ENCODE measurements around the gene PPM1E.
A peak's percentile ranks its signal among the peaks of the same experiment; 100 is the strongest.

The PPM1E gene

DNA sequence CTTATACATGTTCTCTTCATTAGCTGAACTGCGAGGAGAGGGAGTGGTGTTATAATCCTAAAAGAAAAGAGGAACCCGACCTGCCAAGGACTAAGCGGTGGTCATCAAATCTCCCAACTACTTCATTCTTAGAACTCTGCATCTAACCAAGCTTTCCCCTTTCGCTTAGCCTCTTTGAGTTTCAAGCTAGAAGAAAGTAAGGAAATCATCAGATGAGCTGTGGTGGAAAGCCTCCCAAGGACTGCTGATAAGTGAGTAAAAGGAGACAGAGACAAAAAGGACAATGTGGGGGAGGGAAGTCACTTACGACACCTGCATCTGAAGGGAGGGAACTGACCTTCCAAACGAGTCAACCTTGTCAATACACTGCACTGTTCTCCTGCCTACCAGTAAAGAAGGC, 229.7 kb downstream of the PPM1E start:
- ATAC-seq (replicated peaks) = no peak
- Mint-ChIP-seq H3K9me3 (no peaks in the 10 kb centered on the region), H3K4me3 (no peak overlapping the region), H3K4me1 (ENCODE audit: low read depth in 2 of 2) (no peaks in the 10 kb centered on the region), H3K27me3 (no peaks in the 10 kb centered on the region), H3K27ac (no peak overlapping the region), H3K36me3 (ENCODE audit: insufficient read depth) (no peaks in the 10 kb centered on the region)
- DNase-seq = no peak

DNA sequence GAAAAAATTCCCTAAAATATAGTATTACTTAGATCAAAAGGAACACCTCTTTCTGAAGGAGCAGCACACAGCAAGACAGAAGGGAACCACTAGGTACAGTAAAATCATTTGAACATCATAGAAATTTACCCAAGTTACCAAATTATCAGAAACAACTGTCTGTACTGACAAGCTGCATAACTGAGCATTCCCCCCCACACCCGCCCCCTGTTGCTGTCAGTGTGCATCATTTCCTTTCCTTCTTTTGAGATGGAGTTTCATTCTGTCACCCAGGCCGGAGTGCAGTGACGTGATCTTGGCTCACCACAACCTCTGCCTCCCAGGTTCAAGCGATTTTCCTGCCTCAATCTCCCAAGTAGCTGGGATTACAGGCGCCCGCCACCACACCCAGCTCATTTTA, 230.3 kb downstream of the PPM1E start:
- no peaks in the 10 kb centered on the region for H3K27me3 Mint-ChIP-seq
- no peaks in the 10 kb centered on the region for H3K9me3 Mint-ChIP-seq
- DNase-seq (no peak), ATAC-seq (replicated peaks) (no peak)
- no peaks in the 10 kb centered on the region for H3K4me1 Mint-ChIP-seq (ENCODE audit: low read depth in 2 of 2)
- H3K27ac Mint-ChIP-seq = no peak overlapping the region
- H3K4me3 Mint-ChIP-seq = no peak overlapping the region
- H3K36me3 Mint-ChIP-seq (ENCODE audit: insufficient read depth) = no peaks in the 10 kb centered on the region

DNA sequence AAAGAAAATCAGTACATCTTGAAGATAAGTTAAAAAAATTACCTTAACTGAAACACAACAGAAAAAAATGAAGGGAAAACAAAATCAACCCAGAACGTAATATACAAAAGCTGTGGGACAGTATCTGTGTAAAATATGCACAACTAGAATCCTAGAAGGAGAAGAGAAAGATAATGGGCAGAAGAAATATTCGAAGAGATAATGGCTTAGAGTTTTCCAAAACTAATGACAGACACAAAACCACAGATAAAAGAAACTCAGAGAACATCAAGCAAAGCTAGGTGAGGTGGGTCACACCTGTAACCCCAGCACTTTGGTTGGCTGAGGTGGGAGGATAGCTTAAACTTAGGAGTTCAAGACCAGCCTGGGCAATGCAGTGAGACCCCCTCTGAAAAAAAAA, 234.0 kb downstream of the PPM1E start:
- H3K27ac Mint-ChIP-seq = no peak overlapping the region
- H3K4me3 Mint-ChIP-seq = no peak overlapping the region

DNA sequence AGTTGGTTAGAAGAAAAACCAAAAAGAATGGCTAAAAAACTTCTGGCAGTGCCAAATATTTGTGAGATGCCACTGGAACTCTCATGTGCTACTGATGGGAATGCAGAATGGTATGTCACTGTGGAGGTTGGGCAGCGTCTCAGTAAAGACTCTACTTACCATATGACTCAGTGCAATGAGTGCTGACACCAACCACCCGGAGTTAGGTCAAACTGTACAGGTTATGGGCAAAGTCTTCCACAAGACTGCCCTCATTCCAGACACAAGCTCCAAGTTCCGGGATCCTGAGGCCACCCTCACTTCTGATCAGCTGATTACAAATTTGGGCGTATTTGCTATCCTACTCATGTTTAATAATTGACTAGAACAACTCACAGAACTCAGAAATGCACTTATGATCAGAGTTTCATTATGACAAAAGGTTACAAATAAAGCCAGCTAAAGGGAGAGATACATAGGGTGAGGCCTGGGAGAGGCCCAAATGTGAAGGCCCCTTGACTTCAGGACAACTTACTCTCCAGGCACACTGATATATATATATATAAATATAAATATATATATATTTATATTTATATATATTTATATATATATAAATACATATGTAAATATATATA, 236.2 kb downstream of the PPM1E start:
- Mint-ChIP-seq H3K27me3 (no peaks in the 10 kb centered on the region), H3K4me3 (no peak overlapping the region), H3K27ac (no peak overlapping the region), H3K9me3 (no peaks in the 10 kb centered on the region), H3K36me3 (ENCODE audit: insufficient read depth) (peaks cover 3% of the 10 kb centered on the region), H3K4me1 (ENCODE audit: low read depth in 2 of 2) (no peaks in the 10 kb centered on the region)
- DNase-seq (no peak), ATAC-seq (replicated peaks) (no peak)

More for the DNA sequence above, 234.0 kb downstream of the PPM1E start:
- peaks cover 3% of the 10 kb centered on the region for H3K36me3 Mint-ChIP-seq (ENCODE audit: insufficient read depth)
- no peaks in the 10 kb centered on the region for H3K9me3 Mint-ChIP-seq
- ATAC-seq (replicated peaks) (no peak), DNase-seq (no peak)
- no peaks in the 10 kb centered on the region for H3K4me1 Mint-ChIP-seq (ENCODE audit: low read depth in 2 of 2)
- H3K27me3 Mint-ChIP-seq = no peaks in the 10 kb centered on the region

DNA sequence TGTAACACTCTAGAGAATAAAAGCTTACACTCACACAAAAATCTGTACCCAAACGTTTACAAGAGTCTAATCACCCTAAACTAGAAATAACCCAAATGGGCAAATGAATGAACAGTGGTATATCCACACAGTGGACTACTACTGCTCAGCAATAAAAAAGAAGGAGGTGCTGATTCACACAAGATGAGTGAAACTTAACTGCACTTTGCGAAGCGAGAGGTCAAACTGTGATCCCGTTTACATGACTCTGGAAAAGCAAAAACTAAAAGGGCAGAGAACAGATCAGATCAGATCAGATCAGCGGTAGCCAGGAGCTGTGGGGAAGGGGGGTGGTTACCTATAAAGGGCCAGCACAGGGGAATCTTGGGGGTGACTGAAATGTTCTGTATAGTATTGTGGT, 237.7 kb downstream of the PPM1E start:
- Mint-ChIP-seq H3K4me3 (no peak overlapping the region), H3K9me3 (no peaks in the 10 kb centered on the region), H3K4me1 (ENCODE audit: low read depth in 2 of 2) (no peaks in the 10 kb centered on the region), H3K27me3 (no peaks in the 10 kb centered on the region), H3K36me3 (ENCODE audit: insufficient read depth) (peaks cover 8% of the 10 kb centered on the region), H3K27ac (no peak overlapping the region)
- DNase-seq (no peak), ATAC-seq (replicated peaks) (no peak)

DNA sequence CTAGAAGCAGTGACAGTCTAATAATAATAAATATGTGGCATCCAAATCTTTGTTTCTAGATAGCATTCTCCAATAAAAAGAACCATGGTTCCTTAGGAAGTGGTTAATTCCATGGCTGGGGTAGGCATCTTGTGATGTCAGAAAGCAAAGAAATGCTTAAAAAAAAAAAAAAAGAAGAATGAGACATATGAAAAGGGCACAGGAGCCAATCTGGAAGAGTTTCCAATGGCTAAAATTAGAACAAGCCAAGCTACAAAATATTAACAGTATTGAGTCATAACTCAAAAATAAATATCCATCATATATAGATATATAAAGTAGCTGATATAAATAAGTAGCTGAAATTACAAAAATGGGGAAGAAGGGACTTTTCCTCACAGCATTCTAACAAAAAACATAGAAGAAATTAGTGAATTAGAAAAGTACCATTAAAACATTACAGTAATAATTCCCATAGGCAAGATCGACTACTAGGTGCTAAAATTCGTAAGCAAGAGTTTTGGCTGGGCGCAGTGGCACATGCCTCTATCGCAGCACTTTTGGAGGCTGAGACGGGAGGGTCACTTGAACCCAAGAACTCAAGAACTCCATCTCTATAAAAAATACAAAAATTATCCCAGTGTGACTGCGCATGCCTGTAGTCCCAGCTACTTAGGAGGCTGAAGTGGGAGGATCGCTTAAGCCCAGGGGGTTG, 239.7 kb downstream of the PPM1E start:
- DNase-seq = no peak
- no peak overlapping the region for H3K4me3 Mint-ChIP-seq
- H3K9me3 Mint-ChIP-seq = no peaks in the 10 kb centered on the region
- no peak for ATAC-seq (replicated peaks)
- H3K27me3 Mint-ChIP-seq = no peaks in the 10 kb centered on the region
- no peak overlapping the region for H3K27ac Mint-ChIP-seq
- no peaks in the 10 kb centered on the region for H3K4me1 Mint-ChIP-seq (ENCODE audit: low read depth in 2 of 2)
- H3K36me3 Mint-ChIP-seq (ENCODE audit: insufficient read depth) = peaks cover 13% of the 10 kb centered on the region

DNA sequence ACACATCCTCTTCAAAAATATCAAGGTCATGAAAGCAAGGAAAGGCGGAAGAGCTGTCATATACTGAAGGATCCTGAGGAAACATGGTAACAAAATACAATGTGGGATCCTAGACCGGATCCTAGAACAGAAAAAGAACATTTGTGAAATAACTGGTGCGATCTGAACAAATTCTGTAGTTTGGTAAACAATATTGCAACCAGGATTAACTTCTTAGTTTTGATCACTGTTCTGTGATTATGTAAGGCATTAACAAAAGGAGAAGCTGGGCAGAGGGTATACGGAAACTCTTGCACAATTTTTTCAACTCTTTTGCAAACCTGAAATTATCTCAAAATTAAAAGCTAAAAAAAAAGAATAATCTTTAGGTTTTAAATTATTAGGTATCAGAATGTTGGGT, 241.3 kb downstream of the PPM1E start:
- ATAC-seq (replicated peaks) = no peak
- H3K4me1 Mint-ChIP-seq (ENCODE audit: low read depth in 2 of 2) = peaks cover 5 to 7% of the 10 kb centered on the region in 2 donors
- peaks cover 20% of the 10 kb centered on the region for H3K36me3 Mint-ChIP-seq (ENCODE audit: insufficient read depth)
- H3K9me3 Mint-ChIP-seq = no peaks in the 10 kb centered on the region
- no peak overlapping the region for H3K4me3 Mint-ChIP-seq
- H3K27ac Mint-ChIP-seq = peak overlapping the region in 1 of 2 donors; percentile 61
- no peak for DNase-seq
- H3K27me3 Mint-ChIP-seq = no peaks in the 10 kb centered on the region

DNA sequence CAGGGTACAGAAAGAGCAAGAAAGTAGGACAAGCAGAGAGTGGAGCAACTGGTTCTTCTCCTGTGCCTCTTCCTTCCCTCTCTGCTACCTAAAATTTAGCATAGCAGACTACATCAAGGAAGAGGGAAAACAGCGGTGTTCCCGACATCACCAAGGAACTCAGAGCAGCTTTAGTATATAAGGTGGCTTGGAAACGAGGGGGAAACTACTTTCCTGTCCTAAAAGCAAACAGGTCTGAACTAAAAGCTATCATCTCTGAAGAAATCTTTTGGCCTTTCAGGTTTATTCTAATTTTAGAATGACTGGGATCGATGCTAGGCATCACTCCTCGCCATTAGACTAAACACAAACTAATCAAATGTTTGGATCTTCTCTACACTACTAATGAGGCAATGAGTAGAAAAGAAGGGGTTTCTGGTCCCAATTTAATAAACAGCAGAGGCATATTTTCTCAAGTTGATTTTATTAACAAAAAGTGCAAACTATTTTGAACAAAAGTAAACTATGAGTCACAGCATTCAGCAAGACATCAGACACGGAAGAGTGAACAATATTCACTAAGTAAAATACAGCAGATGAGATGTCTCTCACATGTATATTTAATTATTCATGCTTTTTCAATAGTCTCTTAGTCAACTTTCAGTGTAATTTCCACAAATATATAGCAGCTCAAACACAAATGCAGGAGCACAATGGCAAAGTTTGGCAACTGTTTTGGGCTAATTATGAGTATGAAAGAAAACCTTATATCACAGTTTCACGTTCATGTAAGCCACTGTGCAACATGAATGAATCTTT, 242.3 kb downstream of the PPM1E start:
- H3K27ac Mint-ChIP-seq = peak overlapping the region in 1 of 2 donors; percentile 61
- H3K4me3 Mint-ChIP-seq = no peak overlapping the region

DNA sequence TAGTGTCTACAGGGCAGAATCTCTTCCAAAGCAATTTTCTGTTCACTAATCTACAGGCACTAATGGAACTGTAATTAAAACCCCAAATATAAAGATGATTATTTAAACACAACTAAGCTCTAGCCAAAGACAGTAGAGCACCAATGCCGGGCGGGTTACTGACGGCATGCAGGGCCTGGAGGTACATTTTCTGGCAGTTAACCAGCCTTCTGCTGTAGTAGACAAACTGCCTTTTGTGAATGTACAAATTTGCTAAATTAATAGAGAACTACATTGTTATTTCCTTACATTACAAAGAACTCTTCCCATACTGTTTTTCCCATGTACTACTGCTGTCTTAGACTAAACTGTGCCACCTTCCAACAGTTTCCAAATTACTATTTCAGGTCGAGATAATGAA, 243.2 kb downstream of the PPM1E start:
- ATAC-seq (replicated peaks) = no peak
- Mint-ChIP-seq H3K4me1 (ENCODE audit: low read depth in 2 of 2) (peaks cover 5 to 7% of the 10 kb centered on the region in 2 donors), H3K9me3 (no peaks in the 10 kb centered on the region), H3K36me3 (ENCODE audit: insufficient read depth) (peaks cover 18% of the 10 kb centered on the region), H3K4me3 (no peak overlapping the region), H3K27me3 (no peaks in the 10 kb centered on the region), H3K27ac (peak overlapping the region in 1 of 2 donors; percentile 22)
- no peak for DNase-seq

More for the DNA sequence above, 242.3 kb downstream of the PPM1E start:
- ATAC-seq (replicated peaks) = no peak
- H3K4me1 Mint-ChIP-seq (ENCODE audit: low read depth in 2 of 2) = peaks cover 5 to 7% of the 10 kb centered on the region in 2 donors
- no peaks in the 10 kb centered on the region for H3K27me3 Mint-ChIP-seq
- no peaks in the 10 kb centered on the region for H3K9me3 Mint-ChIP-seq
- peaks cover 20% of the 10 kb centered on the region for H3K36me3 Mint-ChIP-seq (ENCODE audit: insufficient read depth)
- no peak for DNase-seq

DNA sequence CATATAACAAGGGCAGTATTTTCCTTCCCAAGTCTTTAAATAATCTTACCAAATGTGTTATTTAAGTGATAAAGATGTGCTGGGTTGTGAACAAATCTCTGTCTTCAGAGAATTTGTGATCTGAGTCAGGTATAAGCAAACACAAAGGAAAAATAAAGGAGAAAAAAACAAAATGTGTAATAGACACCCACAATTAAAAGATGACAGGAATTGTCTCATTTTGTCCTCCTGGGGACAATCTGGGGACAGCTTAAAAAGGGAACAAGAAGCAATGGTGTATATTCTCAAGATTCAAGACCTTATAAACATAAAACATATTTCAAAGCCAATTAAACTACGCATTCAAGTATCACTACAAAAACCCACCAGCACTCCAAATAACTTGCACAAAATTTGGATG, 243.8 kb downstream of the PPM1E start:
- peak overlapping the region in 1 of 2 donors; percentile 77 for H3K27ac Mint-ChIP-seq
- H3K9me3 Mint-ChIP-seq = no peaks in the 10 kb centered on the region
- H3K4me3 Mint-ChIP-seq = no peak overlapping the region
- no peak for ATAC-seq (replicated peaks)
- peaks cover 5 to 7% of the 10 kb centered on the region in 2 donors for H3K4me1 Mint-ChIP-seq (ENCODE audit: low read depth in 2 of 2)
- no peak for DNase-seq
- peaks cover 18% of the 10 kb centered on the region for H3K36me3 Mint-ChIP-seq (ENCODE audit: insufficient read depth)
- H3K27me3 Mint-ChIP-seq = no peaks in the 10 kb centered on the region

DNA sequence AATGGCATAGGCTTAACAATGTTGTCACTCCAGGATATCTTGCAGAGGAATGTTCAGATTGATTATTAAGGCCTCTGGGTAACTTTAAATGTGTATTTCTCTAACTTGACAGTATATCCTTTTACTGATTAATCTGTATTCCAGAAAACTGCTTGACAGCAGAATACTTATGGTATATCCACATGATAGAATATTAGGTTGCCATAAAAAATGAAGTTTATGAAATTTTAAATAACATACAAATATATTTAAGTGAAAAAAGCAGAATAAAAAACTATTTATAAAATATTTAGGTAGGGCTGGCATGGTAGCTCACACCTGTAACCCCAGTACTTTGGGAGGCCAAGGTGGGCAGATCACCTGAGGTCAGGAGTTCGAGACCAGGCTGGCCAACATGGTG, 244.4 kb downstream of the PPM1E start:
- H3K4me1 Mint-ChIP-seq (ENCODE audit: low read depth in 2 of 2) = peaks cover 5 to 7% of the 10 kb centered on the region in 2 donors
- no peaks in the 10 kb centered on the region for H3K27me3 Mint-ChIP-seq
- peak overlapping the region in 1 of 2 donors; percentile 89 for H3K27ac Mint-ChIP-seq
- ATAC-seq (replicated peaks) (no peak), DNase-seq (no peak)
- H3K4me3 Mint-ChIP-seq = no peak overlapping the region
- no peaks in the 10 kb centered on the region for H3K9me3 Mint-ChIP-seq
- peaks cover 18% of the 10 kb centered on the region for H3K36me3 Mint-ChIP-seq (ENCODE audit: insufficient read depth)

DNA sequence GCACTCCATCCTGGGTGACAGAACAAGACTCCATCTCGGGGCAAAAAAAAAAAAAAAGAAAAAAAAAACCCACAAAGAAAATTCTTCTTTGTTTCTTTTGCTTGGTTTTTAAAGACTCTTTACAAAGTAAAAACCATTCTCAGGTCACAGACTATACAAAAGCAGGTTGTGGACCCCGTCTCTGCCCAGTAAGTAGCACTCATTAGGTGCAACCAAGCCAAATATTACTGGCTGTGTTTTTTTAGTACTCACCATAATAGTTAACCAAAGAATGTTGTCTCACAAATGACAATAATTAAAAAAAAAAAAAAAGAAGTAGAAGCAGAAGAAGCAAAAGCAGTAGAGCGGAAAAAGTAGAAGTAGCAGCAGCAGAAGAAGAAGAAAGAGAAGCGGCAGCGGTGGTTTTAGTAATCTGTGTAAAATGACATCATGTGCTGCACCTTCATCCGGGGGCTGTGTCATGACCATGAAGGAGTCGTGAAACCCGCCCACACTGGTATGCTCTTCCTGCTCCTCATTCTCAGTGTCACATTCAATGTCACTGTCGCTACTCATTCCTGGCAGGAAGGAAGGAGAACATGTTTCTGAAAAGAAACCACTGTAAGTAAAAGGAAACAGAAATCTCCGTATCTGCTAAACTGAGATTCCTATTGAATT, 245.6 kb downstream of the PPM1E start:
- DNase-seq (peak; percentile 47 to 55 (median 49)), ATAC-seq (replicated peaks) (peak; percentile 99)
- Mint-ChIP-seq H3K27me3 (no peaks in the 10 kb centered on the region), H3K4me3 (peak overlapping the region; percentile 75 to 80), H3K27ac (peak overlapping the region; percentile 89 to 95), H3K9me3 (no peaks in the 10 kb centered on the region), H3K4me1 (ENCODE audit: low read depth in 2 of 2) (peaks cover 5 to 7% of the 10 kb centered on the region in 2 donors), H3K36me3 (ENCODE audit: insufficient read depth) (peaks cover 18% of the 10 kb centered on the region)

DNA sequence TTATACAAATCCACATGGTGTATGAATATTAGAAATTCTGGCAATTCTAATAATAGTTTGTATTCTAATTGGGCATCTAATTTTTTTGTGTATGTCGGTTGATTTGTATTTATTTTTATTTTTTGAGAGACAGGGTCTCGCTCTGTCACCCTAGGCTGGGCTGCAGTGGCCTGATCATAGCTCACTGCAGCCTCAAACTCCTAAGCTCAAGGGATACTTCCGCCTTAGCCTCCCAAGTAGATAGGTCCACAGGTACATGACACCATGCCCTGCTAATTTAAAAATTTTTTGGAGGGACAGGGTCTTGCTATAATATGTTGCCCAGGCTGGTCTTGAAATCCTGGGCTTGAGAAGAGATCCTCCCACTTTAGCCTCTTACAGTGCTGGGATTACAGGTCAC, 246.5 kb downstream of the PPM1E start:
- no peak for DNase-seq
- Mint-ChIP-seq H3K27ac (peak overlapping the region; percentile 89 to 95), H3K4me1 (ENCODE audit: low read depth in 2 of 2) (peaks cover 5 to 7% of the 10 kb centered on the region in 2 donors), H3K27me3 (no peaks in the 10 kb centered on the region), H3K4me3 (peak overlapping the region in 1 of 2 donors; percentile 80), H3K36me3 (ENCODE audit: insufficient read depth) (peaks cover 18% of the 10 kb centered on the region), H3K9me3 (no peaks in the 10 kb centered on the region)
- no peak for ATAC-seq (replicated peaks)

Measured in effector memory CD8-positive, alpha-beta T cell (primary cell).